ENCODE measurements around the gene AEBP1. TPM values are rescaled to one million over a fixed set of nuclear protein-coding genes. Genes with fewer than 3 reads are reported as not detected.

Gene AEBP1
- total RNA-seq, 1 donor from 2014 or later: 272 TPM

DNA sequence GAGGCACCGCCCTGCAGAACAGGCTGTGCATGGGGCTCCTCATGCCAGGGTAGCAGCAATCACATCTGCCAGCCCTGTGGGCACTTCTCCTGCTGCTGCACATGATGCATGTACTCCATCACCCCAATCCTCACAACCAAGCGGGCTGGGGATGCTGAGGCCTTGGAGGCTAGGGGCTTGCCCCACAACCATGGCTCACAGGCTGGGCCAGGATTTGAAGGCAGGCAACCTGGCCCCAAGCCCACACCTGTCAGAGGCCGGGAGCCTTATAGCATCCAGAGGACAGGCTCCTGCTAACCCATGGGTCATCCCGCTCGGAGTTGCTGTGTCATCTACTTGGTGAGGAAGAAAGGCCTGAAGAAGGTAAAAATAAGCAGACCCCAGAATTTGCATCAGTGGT lies 24.0 kb upstream of the AEBP1 start:
- Histone ChIP-seq H3K36me3 (peaks cover 56% of the 10 kb centered on the region), H3K27me3 (no peaks in the 10 kb centered on the region), H3K4me3 (no peak overlapping the region), H3K9me3 (no peaks in the 10 kb centered on the region), H3K4me1 (peaks cover 20% of the 10 kb centered on the region), H3K27ac (no peak overlapping the region)
- TF ChIP-seq, protein P1, sequence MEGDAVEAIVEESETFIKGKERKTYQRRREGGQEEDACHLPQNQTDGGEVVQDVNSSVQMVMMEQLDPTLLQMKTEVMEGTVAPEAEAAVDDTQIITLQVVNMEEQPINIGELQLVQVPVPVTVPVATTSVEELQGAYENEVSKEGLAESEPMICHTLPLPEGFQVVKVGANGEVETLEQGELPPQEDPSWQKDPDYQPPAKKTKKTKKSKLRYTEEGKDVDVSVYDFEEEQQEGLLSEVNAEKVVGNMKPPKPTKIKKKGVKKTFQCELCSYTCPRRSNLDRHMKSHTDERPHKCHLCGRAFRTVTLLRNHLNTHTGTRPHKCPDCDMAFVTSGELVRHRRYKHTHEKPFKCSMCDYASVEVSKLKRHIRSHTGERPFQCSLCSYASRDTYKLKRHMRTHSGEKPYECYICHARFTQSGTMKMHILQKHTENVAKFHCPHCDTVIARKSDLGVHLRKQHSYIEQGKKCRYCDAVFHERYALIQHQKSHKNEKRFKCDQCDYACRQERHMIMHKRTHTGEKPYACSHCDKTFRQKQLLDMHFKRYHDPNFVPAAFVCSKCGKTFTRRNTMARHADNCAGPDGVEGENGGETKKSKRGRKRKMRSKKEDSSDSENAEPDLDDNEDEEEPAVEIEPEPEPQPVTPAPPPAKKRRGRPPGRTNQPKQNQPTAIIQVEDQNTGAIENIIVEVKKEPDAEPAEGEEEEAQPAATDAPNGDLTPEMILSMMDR (IDR thresholded peaks at IDR 0.05): no peak
- intact Hi-C loops (cut with DNase I): no loop called here
- no peak for DNase-seq
- ATAC-seq: no peak

DNA sequence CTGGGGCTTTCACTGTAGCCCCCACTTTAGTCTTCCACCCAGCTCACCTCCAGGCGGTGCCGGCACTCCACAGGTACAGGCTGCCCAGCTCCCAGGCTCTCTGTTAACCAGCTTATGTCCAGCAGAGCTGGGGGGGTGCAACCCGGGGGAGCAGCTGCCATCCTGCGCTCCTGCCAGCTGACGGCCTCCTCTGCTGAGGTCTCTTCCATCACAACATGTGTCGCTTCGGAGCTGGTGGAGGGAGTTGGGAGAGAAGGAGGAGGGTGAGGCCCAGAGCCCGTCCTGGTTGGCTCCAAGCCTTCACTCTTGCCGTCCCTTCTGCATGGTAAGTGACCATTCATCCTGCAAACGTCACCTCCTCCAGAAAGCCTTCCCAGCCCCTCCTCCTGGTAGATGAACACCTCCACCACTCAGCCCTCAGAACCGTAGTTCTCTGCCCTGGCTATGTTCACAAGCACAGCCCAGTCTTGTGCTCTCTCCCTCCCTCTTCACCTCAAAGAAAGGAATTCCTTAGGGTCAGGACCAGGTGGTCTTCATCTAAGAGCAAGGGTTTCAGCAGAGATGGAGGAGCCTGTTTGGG lies 23.4 kb upstream of the AEBP1 start:
- H3K27ac ChIP-seq: no peak overlapping the region
- intact Hi-C loops (cut with DNase I): no loop called here
- H3K4me1 ChIP-seq: peaks cover 20% of the 10 kb centered on the region
- H3K9me3 ChIP-seq: no peaks in the 10 kb centered on the region
- peak overlapping the region; percentile 87 for H3K4me3 ChIP-seq
- no peaks in the 10 kb centered on the region for H3K27me3 ChIP-seq
- H3K36me3 ChIP-seq: peaks cover 49% of the 10 kb centered on the region
- no peak for DNase-seq
- TF ChIP-seq, protein P1 (IDR thresholded peaks at IDR 0.05): no peak
- ATAC-seq: no peak

DNA sequence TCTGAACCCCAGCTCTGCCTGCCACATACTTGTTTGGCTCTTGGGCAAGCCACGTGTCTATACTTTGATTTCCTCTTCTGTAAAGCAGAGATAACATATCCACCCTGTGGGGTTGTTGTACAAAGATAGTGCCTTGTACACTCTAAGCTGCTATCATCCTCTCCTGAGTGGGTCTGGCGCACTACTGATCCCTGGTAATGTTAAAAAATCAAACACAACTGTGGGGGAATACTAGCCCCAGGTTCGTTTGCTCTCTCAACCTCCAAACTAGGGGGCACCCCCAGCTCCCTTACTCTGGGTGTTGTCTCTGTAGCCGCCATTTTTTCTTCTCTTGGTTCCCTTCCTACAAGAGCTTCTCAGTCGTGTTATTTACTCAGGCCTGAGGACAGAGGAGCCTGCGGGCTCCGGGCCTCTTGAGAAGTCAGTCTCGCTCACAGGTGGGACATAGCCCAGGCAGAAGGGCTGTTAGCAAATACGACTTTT lies 22.8 kb upstream of the AEBP1 start:
- H3K27ac ChIP-seq: peak overlapping the region; percentile 26
- TF ChIP-seq, protein P1 (IDR thresholded peaks at IDR 0.05): no peak
- H3K4me1 ChIP-seq: peaks cover 20% of the 10 kb centered on the region
- intact Hi-C loops (cut with DNase I): no loop called here
- no peaks in the 10 kb centered on the region for H3K9me3 ChIP-seq
- H3K4me3 ChIP-seq: peak overlapping the region; percentile 87
- H3K36me3 ChIP-seq: peaks cover 44% of the 10 kb centered on the region
- ATAC-seq (no peak), DNase-seq (no peak)
- no peaks in the 10 kb centered on the region for H3K27me3 ChIP-seq

DNA sequence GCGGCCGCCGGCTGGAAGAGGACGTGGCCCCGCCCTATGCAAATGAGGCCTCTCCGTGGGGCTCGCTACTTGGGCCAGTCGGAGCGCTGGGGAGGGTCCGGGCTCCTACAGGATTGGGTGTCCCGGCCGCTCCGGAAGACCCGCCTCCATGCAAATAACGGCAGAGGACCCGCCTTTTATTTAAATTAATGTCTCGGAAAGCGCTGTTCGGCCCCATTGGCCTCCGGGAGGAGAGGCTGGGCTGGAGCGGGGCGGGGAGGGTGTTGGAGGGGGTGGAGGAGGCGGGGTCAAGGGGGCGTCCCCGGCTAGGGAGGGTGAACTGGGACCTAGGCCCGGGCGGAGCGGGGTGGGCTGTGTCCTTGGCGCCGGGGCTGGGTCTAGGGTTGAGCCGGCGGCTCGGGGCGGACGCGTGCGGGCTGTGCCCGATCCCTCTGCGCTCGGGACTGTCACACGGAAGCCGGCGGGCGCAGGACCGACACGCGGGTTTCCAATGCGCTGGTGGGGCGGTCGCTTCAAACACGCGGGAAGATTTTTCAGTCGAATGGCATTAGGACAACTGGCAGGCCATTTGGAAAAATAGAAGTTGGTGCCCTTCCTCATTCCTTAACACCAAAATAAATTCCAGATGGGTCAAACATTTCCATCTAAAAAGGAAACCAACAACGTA lies 21.5 kb upstream of the AEBP1 start:
- peak; percentile 97 for ATAC-seq
- Histone ChIP-seq H3K27ac (peak overlapping the region; percentile 80), H3K27me3 (no peaks in the 10 kb centered on the region), H3K4me3 (peak overlapping the region; percentile 87), H3K36me3 (peaks cover 30% of the 10 kb centered on the region), H3K4me1 (peaks cover 27% of the 10 kb centered on the region), H3K9me3 (no peaks in the 10 kb centered on the region)
- TF ChIP-seq, protein P1 (IDR thresholded peaks at IDR 0.05): no peak
- peak; percentile 99 for DNase-seq
- intact Hi-C loops (cut with DNase I): no loop called here

DNA sequence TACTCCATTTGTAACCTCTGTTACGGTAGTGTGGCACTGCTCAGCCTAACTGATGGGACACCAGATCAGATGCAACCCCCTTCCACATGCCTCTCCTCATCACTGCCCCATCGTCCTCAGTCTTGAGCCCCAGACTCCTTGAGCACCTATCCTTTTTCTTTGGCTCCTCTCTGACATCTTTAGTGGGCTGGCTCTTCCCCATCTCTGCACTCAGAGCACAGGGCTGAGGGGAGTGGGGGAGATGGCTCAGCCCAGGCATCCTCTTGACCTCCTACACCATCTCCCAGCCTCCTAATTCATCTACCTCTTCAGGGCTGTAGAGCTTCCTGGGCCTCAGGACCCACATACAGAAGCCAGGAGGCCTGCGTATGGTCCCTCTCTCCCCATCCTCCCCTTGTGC lies 20.3 kb upstream of the AEBP1 start:
- peaks cover 27% of the 10 kb centered on the region for H3K4me1 ChIP-seq
- H3K36me3 ChIP-seq: peaks cover 19% of the 10 kb centered on the region
- intact Hi-C loops (cut with DNase I): no loop called here
- TF ChIP-seq, protein P1 (IDR thresholded peaks at IDR 0.05): no peak
- DNase-seq: no peak
- H3K4me3 ChIP-seq: no peak overlapping the region
- H3K27me3 ChIP-seq: no peaks in the 10 kb centered on the region
- ATAC-seq: no peak
- H3K27ac ChIP-seq: peak overlapping the region; percentile 80
- H3K9me3 ChIP-seq: no peaks in the 10 kb centered on the region

Data from upper lobe of right lung (tissue), 1 donor.